Fibroblast of the aortic adventitia (primary cell): ENCODE data around the gene IL26. TPM values are rescaled to one million over a fixed set of nuclear protein-coding genes. Genes with fewer than 3 reads are reported as not detected.
A peak's percentile ranks its signal among the peaks of the same experiment; 100 is the strongest.

Experiments used
- DNase-seq: peaks from one replicate; pipeline ENCODE4 v3.0.0-alpha.2; 2010; ENCODE audit warnings: low read depth
- H3K4me3 ChIP-seq: 2 replicates; pipeline ENCODE4 v1.5.1; 2011; ENCODE audit warnings: low read depth, mild to moderate bottlenecking, control low read depth, low read length, moderate library complexity
- total RNA-seq: library from RNA; depleted of rRNA; stranded (reverse); fragments of >200 nt; gene quantifications from 2 replicates; pipeline ENCODE4 v1.2.3, GENCODE V29; 2012; ENCODE audit warnings: low replicate concordance
- TF ChIP-seq, protein P1 (sequence below): IDR thresholded peaks from 2 replicates; pipeline ENCODE4 v1.5.1; 2011; ENCODE audit warnings: mild to moderate bottlenecking, low read length, control low read depth, inconsistent platforms; ENCODE audit not compliant: insufficient read depth

Gene IL26, protein sequence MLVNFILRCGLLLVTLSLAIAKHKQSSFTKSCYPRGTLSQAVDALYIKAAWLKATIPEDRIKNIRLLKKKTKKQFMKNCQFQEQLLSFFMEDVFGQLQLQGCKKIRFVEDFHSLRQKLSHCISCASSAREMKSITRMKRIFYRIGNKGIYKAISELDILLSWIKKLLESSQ
- total RNA-seq: not detected in 2 replicates

DNA sequence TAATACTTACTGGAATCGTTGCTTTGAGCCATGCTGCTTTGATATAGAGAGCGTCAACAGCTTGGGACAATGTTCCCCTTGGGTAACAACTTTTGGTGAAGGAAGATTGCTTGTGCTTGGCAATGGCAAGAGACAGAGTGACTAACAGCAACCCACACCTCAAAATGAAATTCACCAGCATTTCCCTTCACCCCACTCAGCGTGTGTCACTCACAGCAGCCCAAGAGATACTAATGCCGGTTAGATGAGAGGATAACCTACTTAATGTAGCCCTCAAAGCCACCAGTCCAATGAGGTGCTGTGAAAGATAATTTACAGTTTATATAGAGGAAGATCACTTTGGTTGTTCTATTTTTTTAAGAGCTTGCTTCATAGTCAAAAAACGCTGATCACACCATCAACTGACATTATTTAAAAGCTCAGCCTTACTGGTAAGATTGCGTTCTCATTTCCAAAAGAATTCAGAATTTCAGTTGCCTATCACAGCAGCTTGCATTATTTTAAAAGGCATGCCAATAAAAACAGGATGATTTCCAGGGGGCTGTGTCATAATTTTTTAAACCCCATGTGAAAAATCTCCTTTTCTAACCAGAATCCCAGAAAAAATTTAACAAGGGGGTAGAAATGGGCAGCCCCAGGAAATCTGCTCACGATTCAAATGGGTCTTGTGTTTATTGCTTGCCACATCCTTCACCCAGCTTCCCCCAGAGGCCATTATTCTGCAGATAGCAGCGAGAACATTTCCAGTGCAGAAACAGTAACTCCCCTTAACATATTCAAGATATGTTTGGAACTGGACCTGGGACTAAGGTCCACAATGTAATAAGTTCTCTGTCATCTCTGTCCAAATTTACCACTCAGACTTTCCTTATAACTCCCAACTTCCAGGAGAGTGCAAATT is at the start of gene IL26:
TSS of gene IL26 (minus strand) at position 235 of the 901 bp plus-strand sequence. CDS start at position 181, 54 bp downstream.
- DNase-seq: peak; percentile 29
- TF ChIP-seq, protein P1, sequence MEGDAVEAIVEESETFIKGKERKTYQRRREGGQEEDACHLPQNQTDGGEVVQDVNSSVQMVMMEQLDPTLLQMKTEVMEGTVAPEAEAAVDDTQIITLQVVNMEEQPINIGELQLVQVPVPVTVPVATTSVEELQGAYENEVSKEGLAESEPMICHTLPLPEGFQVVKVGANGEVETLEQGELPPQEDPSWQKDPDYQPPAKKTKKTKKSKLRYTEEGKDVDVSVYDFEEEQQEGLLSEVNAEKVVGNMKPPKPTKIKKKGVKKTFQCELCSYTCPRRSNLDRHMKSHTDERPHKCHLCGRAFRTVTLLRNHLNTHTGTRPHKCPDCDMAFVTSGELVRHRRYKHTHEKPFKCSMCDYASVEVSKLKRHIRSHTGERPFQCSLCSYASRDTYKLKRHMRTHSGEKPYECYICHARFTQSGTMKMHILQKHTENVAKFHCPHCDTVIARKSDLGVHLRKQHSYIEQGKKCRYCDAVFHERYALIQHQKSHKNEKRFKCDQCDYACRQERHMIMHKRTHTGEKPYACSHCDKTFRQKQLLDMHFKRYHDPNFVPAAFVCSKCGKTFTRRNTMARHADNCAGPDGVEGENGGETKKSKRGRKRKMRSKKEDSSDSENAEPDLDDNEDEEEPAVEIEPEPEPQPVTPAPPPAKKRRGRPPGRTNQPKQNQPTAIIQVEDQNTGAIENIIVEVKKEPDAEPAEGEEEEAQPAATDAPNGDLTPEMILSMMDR: no peak
- no peak within 1 kb of the TSS for H3K4me3 ChIP-seq

DNA sequence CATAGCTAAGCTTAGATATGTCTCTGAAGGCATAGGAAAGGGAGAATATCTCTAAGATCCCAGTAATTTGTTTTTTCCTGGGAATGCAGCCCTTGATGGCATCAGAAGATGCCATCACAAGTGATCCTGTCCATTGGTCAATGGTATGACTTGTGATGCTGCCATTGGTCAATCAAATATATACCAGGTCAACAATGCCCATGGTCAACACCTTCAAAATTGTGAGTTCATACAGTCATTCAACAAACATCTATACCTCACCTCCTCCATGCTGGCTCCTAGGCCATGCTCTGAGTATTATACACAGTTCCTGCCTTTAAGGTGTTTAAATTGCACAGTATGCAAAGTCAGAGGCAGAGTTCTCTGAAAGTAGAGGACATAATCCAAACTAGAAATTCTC is 47.1 kb upstream of the IL26 start:
- TF ChIP-seq, protein P1: no peak
- H3K4me3 ChIP-seq: no peak overlapping the region
- DNase-seq: no peak

DNA sequence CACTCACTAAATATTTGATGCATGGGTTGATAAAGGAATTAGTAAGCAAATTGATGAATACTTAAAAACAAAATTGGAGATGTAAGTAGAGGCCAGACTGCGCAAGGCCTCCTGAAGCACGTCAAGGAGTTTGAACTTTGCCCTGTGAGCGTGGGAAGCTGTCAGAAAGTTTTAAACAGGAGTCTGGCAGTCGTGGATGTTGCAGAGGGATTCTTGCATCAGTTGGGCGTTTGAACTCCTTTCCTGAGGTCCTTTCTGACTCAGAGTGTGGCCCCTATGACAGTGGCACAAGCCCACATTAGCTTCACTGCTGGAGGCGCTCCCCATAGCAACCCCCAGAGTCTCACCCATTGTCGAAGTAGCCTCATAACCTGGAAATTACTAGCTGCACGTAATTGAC is 45.7 kb upstream of the IL26 start:
- TF ChIP-seq, protein P1: no peak
- H3K4me3 ChIP-seq: no peak overlapping the region
- DNase-seq: no peak

DNA sequence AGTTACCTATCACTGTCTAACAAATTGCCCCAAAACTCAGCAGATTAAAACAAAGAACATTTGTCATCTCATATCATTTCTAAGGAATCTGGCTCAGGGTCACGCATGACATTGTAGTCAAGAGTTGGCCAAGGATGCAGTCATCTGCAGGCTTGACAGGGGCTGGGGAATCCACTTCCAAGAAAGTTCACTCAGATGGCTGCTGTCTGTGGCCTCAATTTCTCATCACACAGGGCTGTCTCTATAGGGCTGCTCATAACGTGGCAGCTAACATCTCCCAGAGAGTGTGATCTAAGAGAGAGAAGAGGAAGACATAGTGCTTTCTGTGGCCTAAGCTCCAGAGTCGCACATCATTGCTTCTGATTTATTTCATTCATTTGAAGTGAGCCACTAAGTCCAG is 44.7 kb upstream of the IL26 start:
- no peak for DNase-seq
- TF ChIP-seq, protein P1: no peak
- H3K4me3 ChIP-seq: no peak overlapping the region

DNA sequence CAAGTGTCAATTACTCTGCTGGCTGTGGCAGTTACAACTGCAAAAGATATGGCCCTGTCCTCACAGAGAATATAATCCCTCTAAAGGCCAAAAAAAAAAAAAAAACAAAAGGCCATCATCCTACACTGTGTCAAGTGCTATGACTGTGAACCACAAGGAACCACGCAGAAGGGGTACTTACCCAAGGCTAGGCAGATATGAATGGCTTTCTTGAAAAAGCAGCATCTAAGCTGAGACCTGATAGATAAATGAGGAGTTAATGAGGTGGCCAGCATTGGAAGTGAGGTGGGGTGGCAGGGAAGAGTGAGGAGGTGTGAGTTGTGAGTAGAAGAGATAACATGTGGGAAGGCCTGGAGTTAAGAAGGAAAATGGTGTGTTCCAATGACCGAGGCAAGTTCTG is 44.2 kb upstream of the IL26 start:
- TF ChIP-seq, protein P1: no peak
- no peak for DNase-seq
- H3K4me3 ChIP-seq: no peak overlapping the region

DNA sequence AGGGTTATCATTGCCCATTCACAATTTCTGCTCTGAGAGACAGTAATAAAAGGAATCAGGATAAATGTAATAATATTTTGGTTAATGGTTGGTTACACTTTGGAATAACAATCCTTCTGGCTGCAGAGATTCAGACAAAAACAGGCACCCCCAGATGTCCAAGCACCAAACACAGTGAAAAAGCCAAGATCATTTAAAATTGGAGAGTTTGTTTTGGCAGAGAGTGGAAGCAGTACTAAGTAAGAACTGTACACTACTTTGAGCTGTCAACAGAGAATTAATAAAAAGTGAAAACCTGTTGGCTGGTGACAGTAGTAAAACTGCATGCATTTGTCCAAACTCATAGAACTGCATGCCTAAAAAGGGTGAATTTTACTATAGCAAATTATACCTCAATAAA is 43.4 kb upstream of the IL26 start:
- DNase-seq: peak; percentile 51
- no peak overlapping the region for H3K4me3 ChIP-seq
- TF ChIP-seq, protein P1: no peak
